VCaP (cell line): ENCODE data around the gene UBFD1.

Experiments used
- H3K27ac ChIP-seq: fragments of 450-650 bp; 2 replicates; pipeline ENCODE4 v1.5.1; 2017
- CTCF ChIP-seq: fragments of 450-650 bp; conservative IDR thresholded peaks from 2 replicates; pipeline ENCODE4 v1.5.1; 2017; ENCODE audit warnings: mild to moderate bottlenecking, moderate library complexity

UBFD1 gene

GRCh38 chr16:23512168-23512695 lies 45.3 kb upstream of the UBFD1 start:
- TF ChIP-seq CTCF = no peak
- H3K27ac ChIP-seq = no peak overlapping the region

GRCh38 chr16:23514381-23515152 lies 43.0 kb upstream of the UBFD1 start:
- H3K27ac ChIP-seq = no peak overlapping the region
- no peak for TF ChIP-seq CTCF

- no peak overlapping the region for H3K27ac ChIP-seq
- TF ChIP-seq CTCF = no peak
These were observed 41.6 kb upstream of the UBFD1 start for GRCh38 chr16:23515881-23516280.

GRCh38 chr16:23516366-23517137 lies 41.0 kb upstream of the UBFD1 start:
- TF ChIP-seq CTCF = no peak
- no peak overlapping the region for H3K27ac ChIP-seq

- no peak for TF ChIP-seq CTCF
- H3K27ac ChIP-seq = no peak overlapping the region
These were observed 39.1 kb upstream of the UBFD1 start for GRCh38 chr16:23518435-23518891.

- no peak for TF ChIP-seq CTCF
- H3K27ac ChIP-seq = no peak overlapping the region
These were observed 38.2 kb upstream of the UBFD1 start for GRCh38 chr16:23519282-23519681.

GRCh38 chr16:23520500-23520899 lies 37.0 kb upstream of the UBFD1 start:
- H3K27ac ChIP-seq = no peak overlapping the region
- no peak for TF ChIP-seq CTCF
